ENCODE results near the gene ATP8A1. TPM values are rescaled to one million over a fixed set of nuclear protein-coding genes. Genes with fewer than 3 reads are reported as not detected.
A peak's percentile ranks its signal among the peaks of the same experiment; 100 is the strongest.

Gene ATP8A1
- total RNA-seq, 4 donors from 2014 or later = 4.9 to 13.8 (median 5.2) TPM

DNA sequence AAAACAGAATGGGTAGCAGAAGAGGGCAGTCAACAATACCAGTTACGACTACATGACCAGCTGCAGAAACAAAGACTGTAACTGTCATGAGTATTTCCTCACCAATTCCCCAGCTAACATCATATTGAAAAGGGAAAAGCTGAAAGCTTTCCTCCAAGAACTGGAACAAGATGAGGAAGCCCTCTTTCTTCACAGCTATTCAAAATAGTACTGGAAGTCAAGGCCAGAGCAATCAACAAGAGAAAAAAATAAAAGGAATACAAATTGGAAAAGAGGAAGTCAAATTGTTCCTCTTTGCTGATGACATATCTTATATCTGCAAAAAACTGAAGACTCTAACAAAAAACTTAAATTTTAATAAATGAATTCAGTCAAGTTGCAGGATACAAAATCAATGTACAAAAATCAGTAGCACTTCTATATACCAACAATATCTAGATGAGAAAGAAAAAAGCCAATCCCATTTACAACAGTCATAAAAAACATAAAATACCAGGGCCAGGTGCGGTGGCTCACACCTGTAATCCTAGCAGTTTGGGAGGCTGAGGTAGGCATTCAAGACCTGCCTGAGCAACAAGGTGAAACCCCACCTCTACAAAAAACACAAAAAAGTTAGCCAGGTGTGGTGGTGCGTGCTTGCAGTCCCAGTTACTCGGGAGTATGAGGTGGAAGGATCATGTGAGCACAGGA lies 125.4 kb downstream of the ATP8A1 start:
- WGBS, 2 donors = 93 to 96% methylated on average over 4 of the region's 4 CpGs
- no peak for DNase-seq (ENCODE audit: low spot score in 2 of 2)
- TF ChIP-seq, protein P1, sequence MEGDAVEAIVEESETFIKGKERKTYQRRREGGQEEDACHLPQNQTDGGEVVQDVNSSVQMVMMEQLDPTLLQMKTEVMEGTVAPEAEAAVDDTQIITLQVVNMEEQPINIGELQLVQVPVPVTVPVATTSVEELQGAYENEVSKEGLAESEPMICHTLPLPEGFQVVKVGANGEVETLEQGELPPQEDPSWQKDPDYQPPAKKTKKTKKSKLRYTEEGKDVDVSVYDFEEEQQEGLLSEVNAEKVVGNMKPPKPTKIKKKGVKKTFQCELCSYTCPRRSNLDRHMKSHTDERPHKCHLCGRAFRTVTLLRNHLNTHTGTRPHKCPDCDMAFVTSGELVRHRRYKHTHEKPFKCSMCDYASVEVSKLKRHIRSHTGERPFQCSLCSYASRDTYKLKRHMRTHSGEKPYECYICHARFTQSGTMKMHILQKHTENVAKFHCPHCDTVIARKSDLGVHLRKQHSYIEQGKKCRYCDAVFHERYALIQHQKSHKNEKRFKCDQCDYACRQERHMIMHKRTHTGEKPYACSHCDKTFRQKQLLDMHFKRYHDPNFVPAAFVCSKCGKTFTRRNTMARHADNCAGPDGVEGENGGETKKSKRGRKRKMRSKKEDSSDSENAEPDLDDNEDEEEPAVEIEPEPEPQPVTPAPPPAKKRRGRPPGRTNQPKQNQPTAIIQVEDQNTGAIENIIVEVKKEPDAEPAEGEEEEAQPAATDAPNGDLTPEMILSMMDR (IDR thresholded peaks at IDR 0.05) = no peak
- no peak for TF ChIP-seq POLR2A (IDR thresholded peaks at IDR 0.05)
- H3K4me3 ChIP-seq (ENCODE audit: low read depth, poor library complexity, severe bottlenecking) = no peak overlapping the region
- intact Hi-C loops (cut with DNase I; ENCODE audit: low total_unique reads) = no loop called here

DNA sequence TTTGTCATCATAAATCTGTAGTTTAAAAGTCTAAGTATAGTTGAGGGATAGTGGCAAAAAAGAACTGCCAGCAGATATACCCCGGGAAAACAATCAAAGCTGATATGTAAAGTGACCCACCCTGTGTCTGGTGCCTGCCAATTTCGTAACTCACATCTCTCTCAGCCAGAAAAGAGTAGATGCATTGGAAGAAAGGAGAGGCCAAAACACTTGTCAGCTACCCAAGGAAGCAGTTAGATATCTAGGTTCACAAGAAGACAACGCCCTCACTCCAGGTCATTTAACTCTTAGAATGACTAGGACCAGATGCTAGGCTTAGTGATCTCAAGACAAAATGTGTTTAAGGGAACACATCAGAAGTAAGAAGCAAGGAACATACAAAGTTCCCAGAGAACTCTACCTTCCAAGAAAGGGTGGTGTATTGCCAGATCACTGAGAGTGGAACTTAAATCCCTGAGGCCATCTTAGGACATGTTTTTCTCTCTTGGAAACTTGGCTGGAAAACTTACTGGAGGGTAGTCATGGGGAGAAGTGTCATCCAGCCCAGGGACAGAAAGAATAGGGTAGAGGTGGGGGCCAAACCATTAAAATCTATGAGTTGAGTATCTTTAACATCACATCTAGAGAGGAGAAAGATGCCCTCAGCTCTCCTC lies 133.7 kb downstream of the ATP8A1 start:
- intact Hi-C loops (cut with DNase I; ENCODE audit: low total_unique reads) = no loop called here
- DNase-seq (ENCODE audit: low spot score in 2 of 2) = no peak
- 28 to 36% methylated on average over 3 of the region's 3 CpGs for WGBS, 2 donors
- H3K4me3 ChIP-seq (ENCODE audit: low read depth, poor library complexity, severe bottlenecking) = no peak overlapping the region
- no peak for TF ChIP-seq POLR2A (IDR thresholded peaks at IDR 0.05)
- TF ChIP-seq, protein P1 (IDR thresholded peaks at IDR 0.05) = no peak

DNA sequence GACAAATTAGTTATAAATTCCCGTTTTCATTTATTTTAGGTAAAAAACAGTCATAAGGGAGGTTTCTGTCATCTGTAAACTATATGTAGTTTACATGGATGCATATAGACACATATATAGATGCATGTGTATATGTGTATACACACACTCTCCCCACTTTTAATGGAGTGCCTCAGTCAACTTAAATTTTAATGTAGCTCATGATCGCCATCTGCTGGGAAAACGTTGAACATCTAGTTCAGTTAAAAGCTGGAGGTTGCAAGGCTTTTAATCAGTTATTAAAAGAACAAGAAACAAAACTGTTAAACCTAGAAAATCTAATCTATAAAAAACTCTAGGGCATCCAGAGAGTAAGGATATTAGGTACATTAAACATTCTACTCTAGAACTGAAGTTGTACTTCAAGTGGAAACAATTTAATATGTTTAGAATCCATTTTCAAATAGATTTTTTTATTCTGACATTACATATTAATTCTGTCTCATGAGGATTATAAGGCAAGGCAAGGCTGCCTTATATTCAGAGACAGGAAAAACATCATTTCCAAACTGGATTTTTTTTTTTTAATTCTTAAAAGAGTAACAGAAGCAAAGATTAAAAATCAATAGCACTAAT lies 137.0 kb downstream of the ATP8A1 start:
- peak in 1 of 2 donors; percentile 43 for DNase-seq (ENCODE audit: low spot score in 2 of 2)
- TF ChIP-seq POLR2A (IDR thresholded peaks at IDR 0.05) = no peak
- TF ChIP-seq, protein P1 (IDR thresholded peaks at IDR 0.05) = no peak
- no peak overlapping the region for H3K4me3 ChIP-seq (ENCODE audit: low read depth, poor library complexity, severe bottlenecking)
- WGBS, 2 donors = 20% methylated on average over 3 of the region's 3 CpGs
- intact Hi-C loops (cut with DNase I; ENCODE audit: low total_unique reads) = loop anchor here (10.0 kb wide), 1 partner anchor 235 kb away; no protein-coding TSS in a partner anchor

DNA sequence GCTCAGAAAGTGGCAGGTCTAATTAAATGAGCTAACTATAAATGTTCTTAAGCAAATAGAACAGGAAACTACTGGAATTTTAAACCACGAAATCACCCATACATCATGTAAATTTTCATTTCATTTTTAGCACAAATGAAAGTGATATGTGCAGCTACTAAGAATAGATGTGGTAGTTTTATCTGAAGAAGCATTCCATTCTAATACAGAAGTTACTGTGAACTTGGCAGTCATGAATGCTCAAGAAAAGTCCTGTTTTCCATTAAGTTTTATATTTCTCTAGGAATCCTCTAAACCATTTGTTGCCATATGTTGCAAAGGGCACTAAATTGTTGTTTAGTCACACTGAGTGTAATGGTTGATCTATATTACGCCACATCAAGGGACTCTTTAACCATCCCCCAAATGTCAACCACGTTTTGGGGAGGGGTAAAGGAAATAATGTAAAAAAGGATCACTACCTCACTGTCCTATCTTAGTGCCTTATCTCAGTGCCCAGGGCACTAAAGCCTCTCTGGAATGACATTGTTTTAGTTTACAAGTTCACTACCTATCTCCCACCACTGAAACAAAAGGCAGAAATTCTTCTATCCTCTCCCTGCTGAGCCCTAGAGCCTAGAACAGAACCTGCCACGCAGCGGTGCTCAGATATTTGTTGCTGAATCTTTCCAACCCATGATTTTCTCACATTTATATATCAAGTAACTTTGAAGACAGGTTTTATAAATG lies 141.6 kb downstream of the ATP8A1 start:
- WGBS, 2 donors = 62 to 73% methylated on average over 5 of the region's 5 CpGs
- no peak overlapping the region for H3K4me3 ChIP-seq (ENCODE audit: low read depth, poor library complexity, severe bottlenecking)
- intact Hi-C loops (cut with DNase I; ENCODE audit: low total_unique reads) = loop anchor here (10.0 kb wide), 1 partner anchor 231 kb away; no protein-coding TSS in a partner anchor
- TF ChIP-seq POLR2A (IDR thresholded peaks at IDR 0.05) = no peak
- TF ChIP-seq, protein P1 (IDR thresholded peaks at IDR 0.05) = no peak
- DNase-seq (ENCODE audit: low spot score in 2 of 2) = no peak

DNA sequence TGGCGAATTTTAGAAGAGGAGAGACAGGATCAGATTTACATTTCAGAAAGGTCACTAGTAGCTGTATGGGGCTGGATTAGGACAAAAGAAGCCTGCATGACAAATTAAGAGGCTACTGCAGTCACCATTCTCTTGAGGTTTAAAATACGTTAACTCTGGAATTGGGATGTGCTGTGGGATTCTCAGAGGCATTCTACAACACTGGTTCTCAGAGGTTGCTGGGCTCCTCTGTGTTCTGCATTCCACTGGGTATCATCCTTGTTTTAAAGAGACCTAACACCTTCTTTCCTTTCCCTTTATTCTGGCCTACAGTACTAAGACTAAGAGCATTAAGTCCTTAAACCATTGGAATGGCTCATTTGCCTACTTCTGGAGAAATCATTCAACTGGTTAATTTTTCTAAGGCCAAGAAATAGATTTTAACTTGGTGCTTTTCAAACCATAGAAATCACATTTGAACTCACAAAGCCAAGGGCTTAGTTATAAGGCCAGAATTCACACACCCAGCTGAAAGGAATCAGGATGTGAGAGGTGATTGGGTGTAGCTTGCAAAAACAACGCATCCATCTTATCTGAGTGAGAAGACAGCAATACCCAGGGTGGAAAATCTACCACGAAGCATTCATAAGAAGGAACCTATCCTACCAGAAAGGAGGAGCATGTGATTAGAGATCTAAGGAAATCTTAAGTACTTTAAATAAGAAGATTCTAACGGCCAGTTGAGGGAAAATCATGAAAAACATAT lies 143.0 kb downstream of the ATP8A1 start:
- TF ChIP-seq, protein P1 (IDR thresholded peaks at IDR 0.05) = no peak
- TF ChIP-seq POLR2A (IDR thresholded peaks at IDR 0.05) = no peak
- WGBS, 2 donors = 90 to 93% methylated on average over 5 of the region's 5 CpGs
- H3K4me3 ChIP-seq (ENCODE audit: low read depth, poor library complexity, severe bottlenecking) = no peak overlapping the region
- DNase-seq (ENCODE audit: low spot score in 2 of 2) = no peak
- intact Hi-C loops (cut with DNase I; ENCODE audit: low total_unique reads) = loop anchor here (5.0 to 10.0 kb wide), 2 partner anchors 229 to 652 kb away; no protein-coding TSS in a partner anchor
